Measurements from ENCODE around the gene NTRK1. TPM values are rescaled to one million over a fixed set of nuclear protein-coding genes. Genes with fewer than 3 reads are reported as not detected.
A peak's percentile ranks its signal among the peaks of the same experiment; 100 is the strongest.
"Not testable (repeated sequence)": the region's sequence is repeated elsewhere in the genome, so short reads cannot be mapped to it uniquely, and the experiment has no call there.

NTRK1 gene
- total RNA-seq, 6 donors from 2014 or later: 0.30 to 1.4 (median 1.2) TPM; not detected in 2

DNA sequence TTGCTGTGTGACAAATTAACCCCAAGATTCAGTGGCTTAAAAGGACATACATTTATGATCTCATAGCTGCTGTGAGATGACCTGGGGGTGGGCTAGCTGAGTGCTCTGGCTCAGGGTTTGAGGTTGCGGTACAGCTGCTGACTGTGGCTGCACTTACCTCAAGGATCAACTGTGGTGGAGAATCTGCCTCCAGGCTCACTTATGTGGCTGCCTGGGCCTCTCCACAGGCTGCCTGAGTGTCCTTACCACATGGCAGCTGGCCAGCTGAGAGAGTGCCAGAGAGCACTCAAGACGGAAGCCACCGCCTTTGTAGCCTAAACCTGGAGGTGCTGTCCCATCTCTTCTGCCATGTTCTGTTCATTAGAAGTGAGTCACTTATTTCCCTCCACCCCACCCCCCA lies 65.5 kb downstream of the NTRK1 start:
- peaks cover 0 to 48% (median 22%) of the 10 kb centered on the region in 4 donors for H3K27me3 ChIP-seq
- peak in 1 of 2 donors; percentile 84 for DNase-seq
- ATAC-seq (ENCODE audit: low FRiP score in 2 of 2): peak; percentile 28 to 41

DNA sequence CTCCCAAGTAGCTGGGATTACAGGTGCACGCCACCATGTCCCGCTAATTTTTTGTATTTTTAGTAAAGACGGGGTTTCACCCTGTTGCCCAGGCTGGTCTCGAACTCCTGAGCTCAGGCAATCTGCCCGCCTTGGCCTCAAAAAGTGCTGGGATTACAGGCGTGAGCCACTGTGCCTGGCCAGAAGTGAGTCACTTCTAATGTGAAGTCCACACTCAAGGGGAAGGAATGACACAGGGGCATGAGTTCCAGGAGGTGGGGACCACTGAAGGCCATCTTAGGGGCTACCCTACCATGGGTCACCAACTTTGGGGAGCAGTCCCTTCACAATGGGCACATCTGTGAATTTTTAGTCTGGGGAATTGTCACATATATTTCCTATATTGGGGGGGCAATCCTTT lies 66.0 kb downstream of the NTRK1 start:
- DNase-seq: not testable (repeated sequence)

More for the DNA sequence above, 65.5 kb downstream of the NTRK1 start:
- H3K4me1 ChIP-seq: peaks cover 28 to 34% (median 30%) of the 10 kb centered on the region in 4 donors
- H3K4me3 ChIP-seq: no peak overlapping the region
- 14 to 22% methylated on average over 3 of the region's 3 CpGs for WGBS, 2 donors
- TF ChIP-seq, protein P1, sequence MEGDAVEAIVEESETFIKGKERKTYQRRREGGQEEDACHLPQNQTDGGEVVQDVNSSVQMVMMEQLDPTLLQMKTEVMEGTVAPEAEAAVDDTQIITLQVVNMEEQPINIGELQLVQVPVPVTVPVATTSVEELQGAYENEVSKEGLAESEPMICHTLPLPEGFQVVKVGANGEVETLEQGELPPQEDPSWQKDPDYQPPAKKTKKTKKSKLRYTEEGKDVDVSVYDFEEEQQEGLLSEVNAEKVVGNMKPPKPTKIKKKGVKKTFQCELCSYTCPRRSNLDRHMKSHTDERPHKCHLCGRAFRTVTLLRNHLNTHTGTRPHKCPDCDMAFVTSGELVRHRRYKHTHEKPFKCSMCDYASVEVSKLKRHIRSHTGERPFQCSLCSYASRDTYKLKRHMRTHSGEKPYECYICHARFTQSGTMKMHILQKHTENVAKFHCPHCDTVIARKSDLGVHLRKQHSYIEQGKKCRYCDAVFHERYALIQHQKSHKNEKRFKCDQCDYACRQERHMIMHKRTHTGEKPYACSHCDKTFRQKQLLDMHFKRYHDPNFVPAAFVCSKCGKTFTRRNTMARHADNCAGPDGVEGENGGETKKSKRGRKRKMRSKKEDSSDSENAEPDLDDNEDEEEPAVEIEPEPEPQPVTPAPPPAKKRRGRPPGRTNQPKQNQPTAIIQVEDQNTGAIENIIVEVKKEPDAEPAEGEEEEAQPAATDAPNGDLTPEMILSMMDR (IDR thresholded peaks at IDR 0.05): no peak
- TF ChIP-seq EP300 (IDR thresholded peaks at IDR 0.05): no peak
- no peak for TF ChIP-seq POLR2AphosphoS5 (IDR thresholded peaks at IDR 0.05)
- no peak for TF ChIP-seq POLR2A (IDR thresholded peaks at IDR 0.05)
- H3K27ac ChIP-seq: no peak overlapping the region
- no peaks in the 10 kb centered on the region for H3K36me3 ChIP-seq
- H3K9me3 ChIP-seq: no peaks in the 10 kb centered on the region

DNA sequence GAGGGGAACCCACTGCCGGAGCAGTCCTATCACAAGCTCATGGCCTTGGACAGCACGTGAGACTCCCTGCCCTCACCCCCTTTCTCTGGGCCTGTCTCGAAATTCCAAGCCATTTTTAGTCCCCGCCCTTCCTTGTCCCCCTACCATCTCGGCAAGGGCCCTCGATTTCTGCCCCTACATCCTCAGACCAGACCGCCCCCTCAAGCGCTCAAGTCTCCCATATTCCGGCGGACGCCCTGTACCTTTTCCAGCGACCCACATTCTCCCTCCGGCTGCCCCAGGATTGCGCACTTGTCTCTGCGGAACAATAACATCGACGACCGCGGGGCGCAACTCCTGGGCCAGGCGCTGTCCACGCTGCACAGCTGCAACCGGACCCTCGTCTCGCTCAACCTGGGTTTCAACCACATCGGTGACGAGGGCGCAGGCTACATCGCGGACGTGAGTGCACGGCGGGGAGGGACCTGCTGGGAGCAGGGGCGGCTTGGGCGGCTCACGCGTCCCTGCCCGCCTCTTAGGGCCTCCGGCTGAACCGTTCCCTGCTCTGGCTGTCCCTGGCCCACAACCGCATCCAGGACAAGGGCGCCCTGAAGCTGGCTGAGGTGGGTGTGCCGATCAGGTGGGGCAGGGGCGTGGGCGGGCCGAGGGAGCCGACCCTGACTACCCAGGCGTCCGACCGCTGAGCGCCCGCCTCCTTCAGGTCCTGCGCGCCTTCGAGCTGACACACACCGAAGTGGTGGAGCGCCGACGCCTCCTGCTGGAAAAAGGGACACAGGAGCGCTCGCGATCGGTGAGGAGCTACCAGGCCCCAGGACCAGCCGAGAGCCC lies 66.8 kb downstream of the NTRK1 start:
- 12 to 16% methylated on average over 26 to 31 of the region's 64 CpGs for WGBS, 2 donors
- Histone ChIP-seq H3K4me1 (peaks cover 31 to 41% (median 36%) of the 10 kb centered on the region in 4 donors), H3K4me3 (peak overlapping the region in 3 of 4 donors; percentile 21 to 39 (median 25))

More for the DNA sequence above, 66.0 kb downstream of the NTRK1 start:
- H3K36me3 ChIP-seq; H3K27ac ChIP-seq; H3K9me3 ChIP-seq; H3K4me3 ChIP-seq; ATAC-seq (ENCODE audit: low FRiP score in 2 of 2): not testable (repeated sequence)
- Histone ChIP-seq H3K27me3 (peaks cover 0 to 43% (median 22%) of the 10 kb centered on the region in 4 donors), H3K4me1 (peaks cover 31 to 37% (median 34%) of the 10 kb centered on the region in 4 donors)
- WGBS, 2 donors: 74 to 87% methylated on average over 6 of the region's 6 CpGs

DNA sequence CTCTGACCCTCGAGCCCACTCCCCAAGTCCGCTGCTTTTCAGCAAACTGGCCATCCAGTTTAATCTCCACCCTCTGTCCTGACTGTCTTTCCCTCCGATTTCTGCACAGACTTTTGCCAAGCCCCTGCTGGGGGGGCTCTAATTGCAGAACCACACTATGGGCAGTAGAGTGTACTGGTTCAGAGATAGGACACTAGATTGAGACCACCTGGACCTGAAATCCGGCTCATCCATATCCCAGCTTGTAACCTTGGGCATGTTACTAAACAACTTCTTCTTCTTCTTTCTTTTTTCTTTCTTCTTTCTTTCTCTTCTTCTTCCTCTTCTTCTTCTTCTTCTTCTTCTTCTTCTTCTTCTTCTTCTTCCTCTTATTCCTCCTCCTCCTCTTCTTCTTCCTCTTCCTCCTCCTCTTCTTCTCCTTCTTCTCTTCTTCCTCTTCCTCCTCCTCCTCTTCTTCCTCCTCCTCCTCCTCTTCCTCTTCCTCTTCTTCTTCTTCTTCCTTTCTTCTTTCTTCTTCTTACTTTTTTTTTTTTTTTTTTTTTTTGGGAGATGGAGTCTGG lies 67.5 kb downstream of the NTRK1 start:
- 11 to 13% methylated on average over 4 of the region's 4 CpGs for WGBS, 2 donors
- DNase-seq: no peak
- Histone ChIP-seq H3K27ac (no peak overlapping the region), H3K4me3 (peak overlapping the region in 1 of 4 donors; percentile 25), H3K36me3 (no peaks in the 10 kb centered on the region), H3K4me1 (peaks cover 31 to 41% (median 36%) of the 10 kb centered on the region in 4 donors), H3K27me3 (peaks cover 0 to 29% (median 15%) of the 10 kb centered on the region in 4 donors), H3K9me3 (no peaks in the 10 kb centered on the region)
- ATAC-seq (ENCODE audit: low FRiP score in 2 of 2): no peak
- TF ChIP-seq POLR2AphosphoS5 (IDR thresholded peaks at IDR 0.05) (no peak), POLR2A (IDR thresholded peaks at IDR 0.05) (no peak), EP300 (IDR thresholded peaks at IDR 0.05) (no peak)
- TF ChIP-seq, protein P1 (IDR thresholded peaks at IDR 0.05): no peak

More for the DNA sequence above, 66.8 kb downstream of the NTRK1 start:
- Histone ChIP-seq H3K27me3 (peaks cover 0 to 36% (median 18%) of the 10 kb centered on the region in 4 donors), H3K9me3 (no peaks in the 10 kb centered on the region), H3K27ac (no peak overlapping the region), H3K36me3 (no peaks in the 10 kb centered on the region)
- ATAC-seq (ENCODE audit: low FRiP score in 2 of 2) (peak; percentile 55 to 68), DNase-seq (peak; percentile 68 to 89)
- TF ChIP-seq POLR2AphosphoS5 (IDR thresholded peaks at IDR 0.05): no peak
- TF ChIP-seq, protein P1 (IDR thresholded peaks at IDR 0.05): peak; percentile 56 to 83 (median 64)

DNA sequence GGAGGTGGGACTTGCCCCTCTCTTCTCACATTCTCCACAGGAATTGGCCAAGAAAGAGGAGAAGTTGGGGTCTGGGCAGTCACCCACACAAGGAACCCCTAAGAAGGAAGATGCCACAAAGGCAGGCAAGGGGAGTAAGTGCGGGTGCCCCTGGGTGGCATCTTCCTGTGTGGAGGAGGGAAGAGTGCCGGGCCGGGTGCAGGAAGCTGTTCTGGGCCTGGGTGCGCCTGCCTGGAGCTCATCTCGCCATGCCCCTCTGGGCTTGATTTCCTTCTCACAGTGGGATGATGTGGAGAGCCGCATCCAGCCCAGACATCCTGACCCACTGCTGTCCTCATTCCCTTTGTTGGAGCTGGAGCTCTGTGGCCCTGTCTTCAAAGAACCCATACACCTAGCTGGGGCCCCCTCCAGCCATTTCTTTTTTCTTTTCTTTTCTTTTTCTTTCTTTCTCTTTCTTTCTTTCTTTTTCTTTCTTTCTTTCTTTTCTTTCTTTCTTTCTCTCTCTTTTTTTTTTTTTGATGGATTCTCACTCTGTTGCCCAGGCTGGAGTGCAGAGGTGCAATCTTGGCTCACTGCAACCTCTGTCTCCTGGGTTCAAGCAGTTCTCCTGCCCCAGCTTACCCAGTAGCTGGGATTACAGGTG lies 69.1 kb downstream of the NTRK1 start:
- no peaks in the 10 kb centered on the region for H3K36me3 ChIP-seq
- peaks cover 0 to 13% (median 4%) of the 10 kb centered on the region in 4 donors for H3K27me3 ChIP-seq
- peaks cover 19 to 28% (median 24%) of the 10 kb centered on the region in 4 donors for H3K4me1 ChIP-seq
- 77 to 85% methylated on average over 6 of the region's 6 CpGs for WGBS, 2 donors
- TF ChIP-seq EP300 (IDR thresholded peaks at IDR 0.05) (no peak), POLR2A (IDR thresholded peaks at IDR 0.05) (no peak), POLR2AphosphoS5 (IDR thresholded peaks at IDR 0.05) (no peak)
- TF ChIP-seq, protein P1 (IDR thresholded peaks at IDR 0.05): no peak
- H3K4me3 ChIP-seq: no peak overlapping the region
- no peak overlapping the region for H3K27ac ChIP-seq
- H3K9me3 ChIP-seq: no peaks in the 10 kb centered on the region
- no peak for DNase-seq
- ATAC-seq (ENCODE audit: low FRiP score in 2 of 2): no peak

All from upper lobe of left lung (tissue), 6 donors.